GM21381 (cell line): ENCODE results near the gene TNNC2.
"Not testable (repeated sequence)": the region's sequence is repeated elsewhere in the genome, so short reads cannot be mapped to it uniquely, and the experiment has no call there.

Source experiments
- ATAC-seq: cut with Tn5 transposase; IDR thresholded peaks from one replicate; pipeline ENCODE4 v1.9.1; 2021; ENCODE audit warnings: mild to moderate bottlenecking, moderate library complexity; ENCODE audit not compliant: unreplicated experiment

TNNC2 gene

GRCh38 chr20:45827030-45827652 lies at the start of gene TNNC2:
TSS of gene TNNC2 (minus strand) at chr20:45827312. CDS start at chr20:45827248, 64 bp downstream.
- no peak for ATAC-seq

- ATAC-seq, result no peak
Observed at GRCh38 chr20:45874576-45874975, 47.5 kb upstream of the TNNC2 start.

DNA sequence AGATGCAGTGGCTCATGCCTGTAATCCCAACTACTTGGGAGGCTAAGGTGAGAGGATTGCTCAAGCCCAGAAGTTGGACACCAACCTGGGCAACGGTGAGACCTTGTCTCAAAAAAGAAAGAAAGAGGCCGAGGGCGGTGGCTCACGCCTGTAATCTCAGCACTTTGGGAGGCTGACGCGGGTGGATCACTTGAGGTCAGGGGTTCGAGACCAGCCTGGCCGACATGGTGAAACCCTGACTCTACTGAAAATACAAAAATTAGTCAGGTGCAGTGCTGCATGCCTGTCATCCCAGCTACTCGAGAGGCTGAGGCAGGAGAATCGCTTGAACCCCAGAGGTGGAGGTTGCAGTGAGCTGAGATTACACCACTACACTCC lies 47.0 kb upstream of the TNNC2 start:
- not testable (repeated sequence) for ATAC-seq

- no peak for ATAC-seq
Observed at GRCh38 chr20:45873409-45874103, 46.4 kb upstream of the TNNC2 start.

GRCh38 chr20:45872626-45873025 lies 45.5 kb upstream of the TNNC2 start:
- no peak for ATAC-seq

GRCh38 chr20:45867819-45868176 lies 40.7 kb upstream of the TNNC2 start:
- no peak for ATAC-seq

GRCh38 chr20:45867136-45867818 lies 40.2 kb upstream of the TNNC2 start:
- ATAC-seq, result no peak

DNA sequence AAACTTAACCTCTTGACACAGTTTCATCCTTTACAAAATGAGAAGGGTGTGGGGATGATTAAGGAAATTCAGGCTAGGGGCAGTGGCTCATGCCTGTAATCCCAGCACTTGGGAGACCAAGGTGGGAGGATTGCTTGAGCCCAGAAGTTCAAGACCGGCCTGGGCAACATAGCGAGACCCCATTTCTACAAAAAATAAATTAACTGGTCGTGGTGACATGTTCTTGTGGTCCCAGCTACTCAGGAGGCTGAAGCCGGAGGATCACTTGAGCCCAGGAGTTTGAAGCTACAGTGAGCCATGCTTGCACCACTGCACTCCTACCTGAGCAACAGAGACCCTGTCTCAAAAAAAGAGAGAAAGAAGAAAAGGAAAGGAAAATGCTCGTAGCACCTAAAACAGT lies 39.3 kb upstream of the TNNC2 start:
- ATAC-seq, result no peak

DNA sequence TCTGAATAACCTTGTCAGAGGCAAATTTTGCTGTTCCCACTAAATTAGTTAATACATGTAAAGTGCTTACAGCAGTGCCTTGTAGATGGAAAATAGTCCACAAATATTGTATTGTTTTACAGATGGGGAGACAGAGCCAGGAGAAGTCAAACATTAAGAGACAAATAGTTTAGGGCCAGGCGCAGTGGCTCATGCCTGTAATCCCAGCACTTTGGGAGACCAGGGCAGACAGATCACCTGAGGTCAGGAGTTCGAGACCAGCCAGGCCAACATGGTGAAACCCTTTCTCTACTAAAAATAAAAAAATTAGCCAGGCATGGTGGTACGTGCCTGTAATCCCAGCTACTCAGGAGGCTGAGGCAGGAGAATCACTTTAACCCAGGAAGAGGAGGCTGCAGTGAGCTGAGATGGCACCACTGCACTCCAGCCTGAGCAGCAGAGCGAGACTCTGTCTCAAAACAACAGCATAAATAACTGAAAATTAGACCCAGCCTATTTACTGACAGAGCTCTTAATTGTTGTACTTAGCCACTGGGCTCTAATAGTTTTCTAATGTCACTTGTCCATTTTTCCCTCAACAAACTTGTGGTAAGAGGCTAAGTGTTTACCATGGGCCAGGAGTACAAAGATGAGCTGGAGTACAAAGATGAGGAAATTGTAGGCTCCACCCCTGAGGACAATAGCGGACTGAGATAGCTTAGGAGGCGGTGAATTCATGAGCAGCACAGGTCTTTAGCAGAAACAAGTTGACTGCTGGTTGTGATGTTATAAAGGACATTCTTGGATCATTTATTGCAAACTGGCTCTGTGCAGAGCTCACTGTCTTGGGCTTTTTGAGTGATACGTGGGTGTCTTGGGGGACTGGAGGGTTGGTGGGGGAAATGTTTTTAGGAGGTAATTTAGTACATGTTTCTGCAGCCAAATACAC lies 36.7 kb upstream of the TNNC2 start:
- ATAC-seq, result no peak

GRCh38 chr20:45861221-45862075 lies 34.3 kb upstream of the TNNC2 start:
- ATAC-seq, result no peak

DNA sequence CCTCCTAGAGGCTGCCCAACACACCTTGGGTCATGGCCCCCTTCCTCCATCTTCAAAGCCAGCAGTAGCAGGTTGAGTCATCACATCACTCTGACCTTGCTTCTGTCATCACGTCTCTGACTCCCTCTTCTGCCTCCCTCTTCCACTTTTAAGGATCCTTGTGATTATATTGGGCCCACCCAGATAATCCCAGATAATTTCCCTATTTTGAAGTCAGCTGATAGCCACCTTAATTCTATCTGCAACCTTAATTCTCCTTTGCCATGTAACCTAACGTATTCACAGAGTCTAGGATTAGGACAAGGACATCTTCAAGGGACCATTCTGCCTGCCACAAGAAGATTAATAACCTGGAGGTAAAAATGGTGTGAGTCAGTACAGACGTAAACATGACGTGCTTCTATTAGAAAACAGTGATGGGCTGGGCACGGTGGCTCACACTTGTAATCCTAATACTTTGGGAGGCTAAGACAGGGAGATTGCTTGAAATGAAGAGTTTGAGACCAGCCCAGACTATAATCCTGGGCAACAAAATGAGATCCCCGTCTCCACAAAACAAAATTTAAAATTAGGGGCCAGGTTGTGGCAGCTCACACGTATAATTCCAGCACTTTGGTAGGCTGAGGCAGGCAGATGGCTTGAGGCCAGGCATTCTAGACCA lies 33.6 kb upstream of the TNNC2 start:
- ATAC-seq, result no peak

DNA sequence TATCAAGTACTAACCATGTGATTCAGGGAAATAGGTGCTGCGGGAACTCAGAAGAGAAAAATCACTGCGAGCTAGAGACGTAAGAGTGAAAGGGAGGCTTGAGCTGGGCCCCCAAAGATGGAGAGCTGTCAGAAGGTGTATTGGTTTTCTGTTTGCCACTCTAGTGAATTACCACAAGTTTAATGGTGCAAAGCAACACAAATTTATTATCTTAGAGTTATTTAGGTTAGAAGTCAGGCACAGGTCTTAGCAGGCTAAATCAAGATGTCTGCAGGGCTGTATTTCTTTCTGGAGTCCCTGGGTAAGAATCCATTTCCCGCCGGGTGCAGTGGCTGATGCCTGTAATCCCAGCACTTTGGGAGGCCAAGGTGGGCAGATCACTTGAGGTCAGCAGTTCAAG lies 32.8 kb upstream of the TNNC2 start:
- no peak for ATAC-seq

DNA sequence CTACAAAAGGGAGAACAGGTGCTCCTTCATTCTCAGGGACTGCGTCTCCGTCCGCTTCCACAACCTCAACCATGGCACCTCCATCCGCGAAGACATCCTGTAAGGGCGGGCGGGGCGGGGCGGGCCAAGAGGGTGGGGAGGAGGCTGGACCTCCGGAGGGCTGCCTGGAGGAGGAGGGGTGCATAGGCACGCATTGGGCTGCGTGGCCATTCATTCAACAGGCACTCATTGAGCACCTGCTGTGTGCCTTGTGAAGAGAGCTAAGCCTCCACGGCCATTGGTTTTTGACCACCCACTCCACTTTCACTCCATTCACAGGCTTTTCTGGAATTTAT lies 30.7 kb upstream of the TNNC2 start:
- peak; percentile 19 for ATAC-seq

DNA sequence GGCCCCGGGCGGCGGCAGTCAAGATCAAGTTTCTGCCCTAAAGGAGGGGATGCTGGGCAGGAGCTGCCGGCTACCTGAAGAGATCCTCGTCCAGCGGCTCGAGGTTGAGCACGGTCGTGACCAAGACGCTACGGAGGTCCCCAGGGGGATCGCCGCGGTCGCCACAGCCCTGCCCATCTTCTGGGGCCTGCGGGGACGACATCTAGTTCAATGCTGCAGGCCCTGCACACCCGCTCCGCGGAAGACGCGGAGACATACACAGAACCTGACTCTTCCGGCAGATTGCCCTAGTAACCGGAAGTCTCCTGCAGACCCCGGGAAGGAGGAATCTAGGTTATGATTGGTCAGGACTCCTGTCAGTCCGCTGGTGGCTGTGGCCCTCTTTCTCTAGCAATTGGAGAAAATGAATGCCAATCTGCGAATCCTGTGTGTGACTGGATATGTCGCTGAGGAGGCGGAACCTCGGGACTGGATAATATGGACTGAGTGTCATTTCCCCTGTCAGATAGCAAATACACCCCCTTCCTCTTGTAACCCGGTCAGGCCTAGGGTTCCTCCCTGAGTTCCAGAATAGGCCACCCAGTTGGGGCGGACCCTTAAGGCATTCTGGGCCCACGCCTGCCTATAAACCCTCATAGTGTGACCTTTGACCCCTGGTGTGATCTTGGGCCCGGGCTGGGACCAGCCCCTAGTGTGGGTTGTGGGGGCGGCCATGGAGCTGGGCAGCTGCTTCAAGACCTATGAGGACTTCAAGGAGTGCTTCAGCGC lies 30.2 kb upstream of the TNNC2 start, which contains the start of the genes ACOT8 and ZSWIM3:
ACOT8 (minus strand) TSS at position 279 of the 768 bp plus-strand sequence; CDS start at position 202, 77 bp downstream.
ZSWIM3 (plus strand) TSS at position 501 of the 768 bp plus-strand sequence; CDS start at position 713, 212 bp downstream.
- peak; percentile 93 for ATAC-seq

DNA sequence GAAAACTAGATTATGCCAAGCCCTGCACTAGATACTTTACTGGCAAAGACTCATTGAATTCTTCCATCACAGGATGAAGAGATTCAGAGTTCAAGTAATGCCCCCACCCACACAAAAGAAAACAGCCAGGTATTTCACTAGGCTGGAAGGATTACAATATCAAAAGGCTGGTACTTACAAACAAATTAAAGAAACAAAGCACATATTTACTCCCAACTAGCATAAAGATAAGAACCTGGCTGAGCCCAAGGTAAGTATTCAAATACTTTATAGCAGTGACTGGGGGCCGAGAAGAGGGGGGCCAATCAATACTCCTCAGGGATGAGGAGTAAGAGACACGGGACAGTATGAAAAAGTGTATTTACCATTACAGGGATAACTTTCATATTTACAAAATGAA lies 26.4 kb upstream of the TNNC2 start:
- ATAC-seq, result no peak

DNA sequence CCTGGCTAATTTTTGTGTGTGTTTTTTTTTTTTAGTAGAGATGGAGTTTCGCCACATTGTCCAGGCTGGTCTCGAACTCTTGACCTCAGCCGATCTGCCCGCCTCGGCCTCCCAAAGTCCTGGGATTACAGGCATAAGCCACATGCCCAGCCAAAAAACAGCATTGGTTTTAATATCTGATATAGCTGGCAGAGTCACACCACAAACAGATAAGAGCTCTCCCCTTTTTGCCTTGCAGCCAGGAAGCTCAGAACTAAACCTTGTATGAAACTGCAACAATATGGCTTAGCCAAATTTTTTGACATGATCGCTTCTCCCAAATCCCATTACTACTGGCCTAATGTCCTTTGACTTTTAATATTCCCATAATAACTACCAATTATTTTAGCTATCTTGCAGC lies 25.2 kb upstream of the TNNC2 start:
- no peak for ATAC-seq

DNA sequence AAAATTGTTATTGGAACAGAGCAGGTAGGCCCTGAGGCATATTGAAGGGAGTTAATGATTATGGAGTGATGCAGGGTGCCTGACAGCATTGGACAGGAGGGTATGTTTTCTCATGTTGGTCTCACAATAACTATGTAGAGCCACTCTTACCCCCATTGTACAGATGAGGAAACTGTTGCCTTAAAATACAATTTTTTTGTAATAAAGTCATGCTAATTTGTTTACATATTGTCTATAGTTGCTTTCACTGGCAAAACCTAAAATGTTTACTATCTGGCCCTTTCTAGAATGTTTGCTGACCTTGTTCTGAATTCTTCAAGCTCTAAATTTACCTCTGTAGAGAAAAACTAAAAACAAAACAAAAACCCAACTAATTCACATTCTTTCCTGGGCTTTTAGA lies 24.4 kb upstream of the TNNC2 start:
- ATAC-seq, result no peak

GRCh38 chr20:45850926-45851325 lies 23.8 kb upstream of the TNNC2 start:
- ATAC-seq, result no peak

GRCh38 chr20:45850238-45850637 lies 23.1 kb upstream of the TNNC2 start:
- ATAC-seq, result no peak
